Esophagus muscularis mucosa (tissue), 4 donors: Measurements from ENCODE around the gene TCERG1L. TPM values are rescaled to one million over a fixed set of nuclear protein-coding genes. Genes with fewer than 3 reads are reported as not detected.
"Not testable (repeated sequence)": the region's sequence is repeated elsewhere in the genome, so short reads cannot be mapped to it uniquely, and the experiment has no call there.

ENCODE experiments used
- DNase-seq: peaks from one replicate; pipeline ENCODE4 v3.0.0-alpha.2; 2017; ENCODE audit errors: extremely low spot score
- H3K27ac ChIP-seq, 4 donors: fragments of 200-600 bp; sonication (generic); replicated peaks in 1 of 4; 1 replicate in 3 of 4; 2 replicates in 1 of 4; pipeline ENCODE4 v1.5.1; 2016 to 2019; ENCODE audit warnings: mild to moderate bottlenecking in 1 of 4
- H3K27me3 ChIP-seq, 4 donors: fragments of 200-600 bp; sonication (generic); one replicate each; pipeline versions ENCODE4 v1.5.1 to v1.6.0; 2016 to 2019
- H3K36me3 ChIP-seq, 4 donors: fragments of 200-600 bp; sonication (generic); one replicate each; pipeline ENCODE4 v1.5.1; 2016 to 2019
- H3K4me1 ChIP-seq, 4 donors: fragments of 200-600 bp; sonication (generic); one replicate each; pipeline ENCODE4 v1.5.1; 2016 to 2019
- H3K4me3 ChIP-seq, 4 donors: fragments of 200-600 bp; sonication (generic); 1 replicate in 2 of 4; 2 replicates in 2 of 4; pipeline ENCODE4 v1.5.1; 2016 to 2019; ENCODE audit warnings: mild to moderate bottlenecking in 4 of 4, moderate library complexity in 1 of 4
- H3K9me3 ChIP-seq, 4 donors: fragments of 200-600 bp; sonication (generic); 1 replicate in 3 of 4; 2 replicates in 1 of 4; pipeline ENCODE4 v1.5.1; 2016 to 2019
- CTCF ChIP-seq, 3 experiments: fragments of 200-600 bp in 2 of 3; fragments of 450-650 bp in 1 of 3; sonication (generic) in 2 of 3; IDR thresholded peaks; one replicate each; pipeline ENCODE4 v1.5.1; 2017 to 2019; ENCODE audit warnings: antibody characterized with exemption in 3 of 3, mild to moderate bottlenecking in 2 of 3, moderate library complexity in 1 of 3
- EP300 ChIP-seq: sonication (generic); formaldehyde crosslinking; IDR thresholded peaks from one replicate; pipeline ENCODE4 v1.6.1; 2017; ENCODE audit warnings: antibody characterized with exemption
- POLR2A ChIP-seq: fragments of 450-650 bp; IDR thresholded peaks from one replicate; pipeline ENCODE4 v1.6.1; 2017; ENCODE audit warnings: antibody characterized with exemption, moderate library complexity, mild to moderate bottlenecking, low read depth
- POLR2AphosphoS5 ChIP-seq, 2 donors: sonication (generic); formaldehyde crosslinking; IDR thresholded peaks; one replicate each; pipeline ENCODE4 v1.6.1; 2017; ENCODE audit warnings: antibody characterized with exemption in 2 of 2
- WGBS: methylation state at CpG from one replicate; pipeline ENCODE4 v1.1.5; 2018; 5-methylcytosine and 5-hydroxymethylcytosine counted together
- intact Hi-C: fragments of 100-400 bp; cut with DNase I; formaldehyde crosslinking; loops from one replicate; pipeline ENCODE4 v1.15.1; 2023
- total RNA-seq, 4 donors: library from RNA; depleted of rRNA; stranded (reverse); fragments of >200 nt; gene quantifications; one replicate each; pipeline versions ENCODE4 v1.1.0 to v1.2.1, GENCODE V29; 2016

The TCERG1L gene
- total RNA-seq, 4 donors from 2014 or later: not detected

- intact Hi-C loops: no loop called here
- Histone ChIP-seq H3K27ac (no peak overlapping the region), H3K9me3 (no peaks in the 10 kb centered on the region), H3K4me1 (no peaks in the 10 kb centered on the region), H3K27me3 (peaks cover 0 to 56% (median 0%) of the 10 kb centered on the region in 4 donors), H3K36me3 (no peaks in the 10 kb centered on the region), H3K4me3 (no peak overlapping the region)
- TF ChIP-seq POLR2AphosphoS5 (IDR thresholded peaks at IDR 0.05) (no peak), POLR2A (no peak), EP300 (no peak), CTCF (IDR thresholded peaks at IDR 0.05) (no peak)
- WGBS: 83% methylated on average over 16 of the region's 20 CpGs
- no peak for DNase-seq
Observed at GRCh38 chr10:131237991-131238651, 73.4 kb downstream of the TCERG1L start.

- H3K9me3 ChIP-seq, H3K27ac ChIP-seq, H3K36me3 ChIP-seq, H3K4me1 ChIP-seq, H3K4me3 ChIP-seq, intact Hi-C loops, DNase-seq: not testable (repeated sequence)
- WGBS: 90% methylated on average over 13 of the region's 13 CpGs
- peaks cover 0 to 33% (median 0%) of the 10 kb centered on the region in 4 donors for H3K27me3 ChIP-seq
Observed at GRCh38 chr10:131234606-131235005, 76.9 kb downstream of the TCERG1L start.

GRCh38 chr10:131233611-131234258 is 77.8 kb downstream of the TCERG1L start:
- intact Hi-C loops: no loop called here
- DNase-seq: no peak
- Histone ChIP-seq H3K4me1 (no peaks in the 10 kb centered on the region), H3K4me3 (no peak overlapping the region), H3K36me3 (no peaks in the 10 kb centered on the region), H3K27ac (no peak overlapping the region), H3K27me3 (peaks cover 0 to 24% (median 0%) of the 10 kb centered on the region in 4 donors), H3K9me3 (peaks cover 0 to 8% (median 2%) of the 10 kb centered on the region in 4 donors)
- no peak for TF ChIP-seq CTCF (IDR thresholded peaks at IDR 0.05)
- TF ChIP-seq POLR2A: no peak
- TF ChIP-seq POLR2AphosphoS5 (IDR thresholded peaks at IDR 0.05): no peak
- no peak for TF ChIP-seq EP300
- WGBS: 65% methylated on average over 6 of the region's 7 CpGs

- Histone ChIP-seq H3K4me1 (no peaks in the 10 kb centered on the region), H3K27ac (no peak overlapping the region), H3K27me3 (peaks cover 0 to 8% (median 0%) of the 10 kb centered on the region in 4 donors), H3K9me3 (peaks cover 0 to 8% (median 2%) of the 10 kb centered on the region in 4 donors), H3K36me3 (no peaks in the 10 kb centered on the region), H3K4me3 (no peak overlapping the region)
- 77% methylated on average over 8 of the region's 15 CpGs for WGBS
- TF ChIP-seq CTCF (IDR thresholded peaks at IDR 0.05) (no peak), EP300 (no peak), POLR2A (no peak), POLR2AphosphoS5 (IDR thresholded peaks at IDR 0.05) (no peak)
- intact Hi-C loops: no loop called here
- DNase-seq: no peak
Observed at GRCh38 chr10:131231965-131232541, 79.5 kb downstream of the TCERG1L start.

GRCh38 chr10:131231323-131231964 is 80.1 kb downstream of the TCERG1L start:
- no peak overlapping the region for H3K4me3 ChIP-seq
- 54% methylated on average over 16 of the region's 19 CpGs for WGBS
- H3K4me1 ChIP-seq: no peaks in the 10 kb centered on the region
- intact Hi-C loops: no loop called here
- H3K36me3 ChIP-seq: no peaks in the 10 kb centered on the region
- no peak overlapping the region for H3K27ac ChIP-seq
- peaks cover 0 to 4% (median 0%) of the 10 kb centered on the region in 4 donors for H3K27me3 ChIP-seq
- DNase-seq: no peak
- peaks cover 0 to 8% (median 2%) of the 10 kb centered on the region in 4 donors for H3K9me3 ChIP-seq
- no peak for TF ChIP-seq CTCF (IDR thresholded peaks at IDR 0.05)
- no peak for TF ChIP-seq POLR2AphosphoS5 (IDR thresholded peaks at IDR 0.05)
